B cell (primary cell): ENCODE data around the gene GLG1. TPM values are rescaled to one million over a fixed set of nuclear protein-coding genes. Genes with fewer than 3 reads are reported as not detected.

Experiments
- ATAC-seq: fragments of 200-7000 bp; cut with Tn5 transposase; one replicate; pipeline ENCODE4 v1.10.0; 2021; ENCODE audit warnings: low read depth, mild to moderate bottlenecking, moderate number of reproducible peaks, moderate library complexity
- CTCF ChIA-PET: fragments of 350-600 bp; sonication (Branson Sonifier 250); formaldehyde crosslinking; loops from one replicate; lab custom pipeline; 2021; ENCODE audit warnings: antibody characterized with exemption, inconsistent platforms; lab: Charles Lee
- POLR2A ChIA-PET: fragments of 350-600 bp; sonication (Branson Sonifier 250); formaldehyde crosslinking; loops from one replicate; lab custom pipeline; 2021; ENCODE audit warnings: antibody characterized with exemption; lab: Charles Lee
- DNase-seq: peaks from one replicate; pipeline ENCODE4 v3.0.0; 2013
- H2AFZ ChIP-seq: 2 replicates; pipeline ENCODE4 v1.6.1; 2012; ENCODE audit warnings: mild to moderate bottlenecking, low read depth, low read length; ENCODE audit not compliant: insufficient read depth, poor library complexity, severe bottlenecking
- H3K27ac ChIP-seq, 2 donors: 1 replicate in 1 of 2; 2 replicates in 1 of 2; pipeline ENCODE4 v1.5.1; 2012 to 2013; ENCODE audit warnings: low read length in 2 of 2, mild to moderate bottlenecking in 2 of 2, moderate library complexity in 1 of 2
- H3K27me3 ChIP-seq, 4 experiments: fragments of 200-600 bp in 1 of 4; sonication (generic) in 1 of 4; replicated peaks in 1 of 4; 1 replicate in 2 of 4; 2 replicates in 2 of 4; pipeline versions ENCODE4 v1.6.1 to v1.7.0; 2013 to 2016; ENCODE audit warnings: low read length in 3 of 4, mild to moderate bottlenecking in 2 of 4, mixed read lengths in 1 of 4, moderate library complexity in 1 of 4; ENCODE audit not compliant: insufficient read depth in 4 of 4, control insufficient read depth in 3 of 4; ENCODE audit errors: control extremely low read depth in 1 of 4
- H3K36me3 ChIP-seq, 2 experiments: replicated peaks in 1 of 2; 1 replicate in 1 of 2; 2 replicates in 1 of 2; pipeline versions ENCODE4 v1.6.1 to v1.7.1; 2013; ENCODE audit warnings: low read length in 1 of 2; ENCODE audit not compliant: insufficient read depth in 2 of 2, control insufficient read depth in 1 of 2; ENCODE audit errors: control extremely low read depth in 1 of 2, extremely low read depth in 1 of 2
- H3K4me1 ChIP-seq, 2 donors: fragments of 200-600 bp in 1 of 2; sonication (generic) in 1 of 2; 1 replicate in 1 of 2; 2 replicates in 1 of 2; pipeline versions ENCODE4 v1.5.1 to v1.6.1; 2013 to 2017; ENCODE audit warnings: low read length in 2 of 2; ENCODE audit not compliant: control insufficient read depth in 2 of 2, insufficient read depth in 2 of 2
- H3K4me2 ChIP-seq: replicated peaks from 2 replicates; pipeline ENCODE3; 2012; ENCODE audit warnings: mild to moderate bottlenecking, low read depth, low read length; ENCODE audit not compliant: poor library complexity, severe bottlenecking
- H3K4me3 ChIP-seq, 5 experiments: fragments of 200-600 bp in 1 of 5; sonication (generic) in 1 of 5; 1 replicate in 3 of 5; 2 replicates in 2 of 5; pipeline versions ENCODE4 v1.5.1 to v1.7.0; 2011 to 2016; ENCODE audit warnings: low read length in 4 of 5, mild to moderate bottlenecking in 4 of 5, low read depth in 2 of 5, control low read depth in 1 of 5, moderate library complexity in 1 of 5; ENCODE audit not compliant: insufficient read depth in 1 of 5; ENCODE audit errors: control extremely low read depth in 1 of 5, extremely low read depth in 1 of 5
- H3K79me2 ChIP-seq: fragments of 200-600 bp; sonication (generic); one replicate; pipeline ENCODE4 v1.6.0; 2016; ENCODE audit warnings: low read length; ENCODE audit not compliant: control insufficient read depth, insufficient read depth
- H3K9ac ChIP-seq: fragments of 200-600 bp; sonication (generic); 2 replicates; pipeline ENCODE4 v1.6.1; 2017; ENCODE audit warnings: mild to moderate bottlenecking, low read length, moderate library complexity
- H3K9me3 ChIP-seq, 3 donors: one replicate each; pipeline versions ENCODE4 v1.6.1 to v1.7.1; 2013; ENCODE audit warnings: low read length in 2 of 3; ENCODE audit not compliant: control insufficient read depth in 2 of 3, insufficient read depth in 1 of 3; ENCODE audit errors: control extremely low read depth in 1 of 3
- H4K20me1 ChIP-seq: 2 replicates; pipeline ENCODE4 v1.6.0; 2012; ENCODE audit warnings: mild to moderate bottlenecking, low read length; ENCODE audit not compliant: insufficient read depth, control insufficient read depth, poor library complexity, severe bottlenecking
- H3K27ac Mint-ChIP-seq: one replicate; pipeline ENCODE4 v1.8.0; 2021; ENCODE audit warnings: mixed read lengths
- H3K27me3 Mint-ChIP-seq: one replicate; pipeline ENCODE4 v1.8.0; 2021; ENCODE audit warnings: mixed read lengths
- H3K4me1 Mint-ChIP-seq: one replicate; pipeline ENCODE4 v1.8.0; 2021; ENCODE audit warnings: mixed read lengths
- H3K4me3 Mint-ChIP-seq: one replicate; pipeline ENCODE4 v1.8.0; 2021; ENCODE audit warnings: mixed read lengths
- H3K9me3 Mint-ChIP-seq: one replicate; pipeline ENCODE4 v1.8.0; 2022; ENCODE audit warnings: mixed read lengths; ENCODE audit not compliant: insufficient read depth
- EZH2 ChIP-seq: IDR thresholded peaks from 2 replicates; pipeline ENCODE4 v1.6.1; 2012; ENCODE audit warnings: borderline replicate concordance, low read depth, mild to moderate bottlenecking, moderate library complexity, low read length; ENCODE audit not compliant: insufficient read depth, poor library complexity, severe bottlenecking
- WGBS: methylation state at CpG from one replicate; pipeline ENCODE4 v1.1.5; 2013; ENCODE audit warnings: missing lambda C conversion rate; ENCODE audit not compliant: insufficient coverage; 5-methylcytosine and 5-hydroxymethylcytosine counted together
- intact Hi-C: fragments of 100-400 bp; cut with micrococcal nuclease; formaldehyde crosslinking; loops from one replicate; pipeline ENCODE4 v1.10.0; 2022
- polyA plus RNA-seq: library from polyadenylated mRNA; depleted of rRNA; stranded (reverse); fragments of >200 nt; gene quantifications from 2 replicates; pipeline ENCODE4 v1.2.3, GENCODE V29; 2012
- total RNA-seq, 2 donors: library from RNA; stranded (reverse); fragments of 120-200 nt in 1 of 2; gene quantifications; 1 replicate in 1 of 2; 2 replicates in 1 of 2; pipeline versions ENCODE4 v1.2.3 to v1.2.4, GENCODE V29; 2013 to 2022
- TF ChIP-seq, protein P1 (sequence below): fragments of 200-600 bp; IDR thresholded peaks from one replicate; pipeline ENCODE4 v1.8.0; 2022; ENCODE audit warnings: antibody characterized with exemption, mild to moderate bottlenecking

GLG1 gene
- total and polyA plus RNA-seq, 2 donors (not counting 1 experiment from before 2014, with no cell fraction given) = 28.3 to 114 TPM

DNA sequence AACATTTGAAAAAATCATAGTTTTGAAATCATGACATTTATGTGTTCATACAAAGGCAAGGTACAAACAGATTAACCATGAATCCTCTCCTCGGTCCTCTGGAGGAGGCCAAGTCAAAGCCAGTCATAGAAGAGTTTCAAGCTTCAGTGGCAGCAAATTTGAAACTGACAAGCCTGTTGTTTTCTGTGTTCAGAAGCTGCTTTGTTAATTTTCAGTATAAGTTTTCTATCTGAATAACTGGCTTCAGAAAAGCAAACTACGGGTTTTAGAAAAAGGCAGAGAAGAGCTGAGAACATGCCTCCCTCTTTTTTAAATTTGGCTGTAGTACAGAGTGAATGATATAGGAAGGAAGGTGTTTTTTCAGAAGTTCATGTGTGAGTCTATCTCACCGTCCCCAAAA lies 106.0 kb downstream of the GLG1 start:
- Histone ChIP-seq H3K36me3 (peaks cover 4 to 34% of the 10 kb centered on the region in 2 experiments), H3K4me1 (no peaks in the 10 kb centered on the region), H3K9me3 (no peaks in the 10 kb centered on the region), H3K27me3 (no peaks in the 10 kb centered on the region), H3K9ac (no peak overlapping the region), H3K79me2 (peaks cover 14% of the 10 kb centered on the region), H4K20me1 (peaks cover 16% of the 10 kb centered on the region), H3K4me3 (no peak overlapping the region), H3K4me2 (no peak overlapping the region), H3K27ac (no peak overlapping the region), H2AFZ (no peak overlapping the region)
- TF ChIP-seq EZH2 = no peak
- TF ChIP-seq, protein P1, sequence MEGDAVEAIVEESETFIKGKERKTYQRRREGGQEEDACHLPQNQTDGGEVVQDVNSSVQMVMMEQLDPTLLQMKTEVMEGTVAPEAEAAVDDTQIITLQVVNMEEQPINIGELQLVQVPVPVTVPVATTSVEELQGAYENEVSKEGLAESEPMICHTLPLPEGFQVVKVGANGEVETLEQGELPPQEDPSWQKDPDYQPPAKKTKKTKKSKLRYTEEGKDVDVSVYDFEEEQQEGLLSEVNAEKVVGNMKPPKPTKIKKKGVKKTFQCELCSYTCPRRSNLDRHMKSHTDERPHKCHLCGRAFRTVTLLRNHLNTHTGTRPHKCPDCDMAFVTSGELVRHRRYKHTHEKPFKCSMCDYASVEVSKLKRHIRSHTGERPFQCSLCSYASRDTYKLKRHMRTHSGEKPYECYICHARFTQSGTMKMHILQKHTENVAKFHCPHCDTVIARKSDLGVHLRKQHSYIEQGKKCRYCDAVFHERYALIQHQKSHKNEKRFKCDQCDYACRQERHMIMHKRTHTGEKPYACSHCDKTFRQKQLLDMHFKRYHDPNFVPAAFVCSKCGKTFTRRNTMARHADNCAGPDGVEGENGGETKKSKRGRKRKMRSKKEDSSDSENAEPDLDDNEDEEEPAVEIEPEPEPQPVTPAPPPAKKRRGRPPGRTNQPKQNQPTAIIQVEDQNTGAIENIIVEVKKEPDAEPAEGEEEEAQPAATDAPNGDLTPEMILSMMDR = no peak
- ATAC-seq = no peak
- Mint-ChIP-seq H3K9me3 (no peaks in the 10 kb centered on the region), H3K4me1 (no peaks in the 10 kb centered on the region), H3K27me3 (no peaks in the 10 kb centered on the region), H3K4me3 (no peak overlapping the region), H3K27ac (no peak overlapping the region)
- ChIA-PET POLR2A (no interaction called here), CTCF (no interaction called here)
- intact Hi-C loops = loop anchor here (10.0 kb wide), 1 partner anchor 124 kb away; no protein-coding TSS in a partner anchor
- WGBS = no CpG with 5 or more reads among the region's 3 CpGs
- DNase-seq = no peak

DNA sequence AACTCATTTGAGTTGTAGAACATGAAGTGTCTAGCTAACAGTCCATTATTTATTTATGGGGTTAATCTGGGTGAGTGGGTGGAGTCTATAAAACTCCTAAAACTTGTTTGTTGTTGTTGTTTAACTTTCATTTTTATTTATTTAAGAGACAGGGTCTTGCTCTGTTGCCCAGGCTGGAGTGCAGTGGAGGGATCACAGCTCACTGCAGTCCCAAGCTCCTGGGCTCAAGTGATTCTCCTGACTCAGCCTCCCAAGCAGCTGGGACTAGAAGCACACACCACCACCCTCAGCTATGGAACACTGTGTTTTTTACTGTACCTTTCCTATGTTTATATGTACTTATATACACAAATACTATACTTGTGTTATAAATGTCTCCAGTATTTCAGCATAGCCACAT lies 107.8 kb downstream of the GLG1 start:
- Histone ChIP-seq H3K27me3 (no peaks in the 10 kb centered on the region), H2AFZ (no peak overlapping the region), H3K9ac (no peak overlapping the region), H3K4me1 (no peaks in the 10 kb centered on the region), H3K9me3 (no peaks in the 10 kb centered on the region), H3K79me2 (peaks cover 4% of the 10 kb centered on the region), H4K20me1 (peaks cover 6% of the 10 kb centered on the region), H3K27ac (no peak overlapping the region), H3K4me3 (no peak overlapping the region), H3K4me2 (no peak overlapping the region), H3K36me3 (peaks cover 4 to 47% of the 10 kb centered on the region in 2 experiments)
- DNase-seq (no peak), ATAC-seq (no peak)
- H3K27me3 Mint-ChIP-seq = no peaks in the 10 kb centered on the region
- intact Hi-C loops = no loop called here
- POLR2A ChIA-PET = interaction anchor here (0.6 kb wide), 1 partner anchor 217 kb away, joined by 5 read pairs; no protein-coding TSS in a partner anchor
- H3K4me3 Mint-ChIP-seq = no peak overlapping the region
- no peaks in the 10 kb centered on the region for H3K4me1 Mint-ChIP-seq
- no peaks in the 10 kb centered on the region for H3K9me3 Mint-ChIP-seq
- TF ChIP-seq, protein P1 = no peak
- no peak for TF ChIP-seq EZH2
- H3K27ac Mint-ChIP-seq = no peak overlapping the region
- CTCF ChIA-PET = no interaction called here
